ENCODE data around the gene CDC42BPB.

DNA sequence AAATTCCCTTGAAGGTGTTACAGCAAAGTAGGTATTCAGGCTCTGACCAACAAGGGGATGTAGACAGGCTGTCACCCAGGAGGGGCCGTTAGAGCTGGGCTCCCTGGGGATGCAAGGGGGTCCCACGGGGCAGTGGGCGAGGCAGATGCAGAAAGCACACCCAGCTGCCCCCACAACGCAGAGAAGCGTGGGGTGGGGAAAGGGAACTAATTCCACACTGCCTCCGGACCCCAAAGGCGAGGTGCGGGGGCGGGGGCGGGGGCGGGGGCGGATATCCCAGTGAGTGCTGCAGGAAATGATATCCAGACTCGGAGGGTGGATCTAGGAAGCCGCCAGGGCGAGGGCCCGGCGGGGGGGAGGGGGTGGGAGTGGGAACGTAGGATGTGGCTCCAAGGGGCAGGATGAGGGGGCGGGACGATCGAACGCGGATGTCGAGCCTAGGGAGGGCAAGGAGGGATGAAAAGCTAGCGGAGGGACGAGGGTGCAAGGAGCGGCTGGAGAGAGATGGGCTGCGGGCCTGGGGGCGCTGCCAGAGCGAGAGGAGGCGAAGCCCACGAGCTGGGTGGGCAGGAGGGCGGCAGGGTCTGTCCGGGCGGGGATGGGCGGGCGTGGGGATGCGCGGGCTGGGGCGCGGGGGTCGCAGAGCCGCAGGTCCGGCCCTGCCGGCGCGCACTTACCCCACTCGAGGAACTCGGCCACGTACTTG is 874 bp downstream of the CDC42BPB start:
- TF ChIP-seq, protein P1, sequence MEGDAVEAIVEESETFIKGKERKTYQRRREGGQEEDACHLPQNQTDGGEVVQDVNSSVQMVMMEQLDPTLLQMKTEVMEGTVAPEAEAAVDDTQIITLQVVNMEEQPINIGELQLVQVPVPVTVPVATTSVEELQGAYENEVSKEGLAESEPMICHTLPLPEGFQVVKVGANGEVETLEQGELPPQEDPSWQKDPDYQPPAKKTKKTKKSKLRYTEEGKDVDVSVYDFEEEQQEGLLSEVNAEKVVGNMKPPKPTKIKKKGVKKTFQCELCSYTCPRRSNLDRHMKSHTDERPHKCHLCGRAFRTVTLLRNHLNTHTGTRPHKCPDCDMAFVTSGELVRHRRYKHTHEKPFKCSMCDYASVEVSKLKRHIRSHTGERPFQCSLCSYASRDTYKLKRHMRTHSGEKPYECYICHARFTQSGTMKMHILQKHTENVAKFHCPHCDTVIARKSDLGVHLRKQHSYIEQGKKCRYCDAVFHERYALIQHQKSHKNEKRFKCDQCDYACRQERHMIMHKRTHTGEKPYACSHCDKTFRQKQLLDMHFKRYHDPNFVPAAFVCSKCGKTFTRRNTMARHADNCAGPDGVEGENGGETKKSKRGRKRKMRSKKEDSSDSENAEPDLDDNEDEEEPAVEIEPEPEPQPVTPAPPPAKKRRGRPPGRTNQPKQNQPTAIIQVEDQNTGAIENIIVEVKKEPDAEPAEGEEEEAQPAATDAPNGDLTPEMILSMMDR (IDR thresholded peaks at IDR 0.05; ENCODE audit: low read depth, low read length), result no peak
- TF ChIP-seq EZH2phosphoT487 (IDR thresholded peaks at IDR 0.05; ENCODE audit: low read depth), result no peak

Data from OCI-LY3 (cell line).